GM12875 (cell line): ENCODE results near the gene CHST12.
"Not testable (repeated sequence)": the region's sequence is repeated elsewhere in the genome, so short reads cannot be mapped to it uniquely, and the experiment has no call there.

Source experiments
- H3K4me3 ChIP-seq: one replicate; pipeline ENCODE4 v1.5.1; 2011; ENCODE audit warnings: low read depth, low read length, control low read depth
- CTCF ChIP-seq: IDR thresholded peaks from 2 replicates; pipeline ENCODE4 v1.5.1; 2011; ENCODE audit warnings: low read depth, mild to moderate bottlenecking, control low read depth, inconsistent platforms, low read length, moderate library complexity, borderline replicate concordance; ENCODE audit not compliant: insufficient read depth

The CHST12 gene

DNA sequence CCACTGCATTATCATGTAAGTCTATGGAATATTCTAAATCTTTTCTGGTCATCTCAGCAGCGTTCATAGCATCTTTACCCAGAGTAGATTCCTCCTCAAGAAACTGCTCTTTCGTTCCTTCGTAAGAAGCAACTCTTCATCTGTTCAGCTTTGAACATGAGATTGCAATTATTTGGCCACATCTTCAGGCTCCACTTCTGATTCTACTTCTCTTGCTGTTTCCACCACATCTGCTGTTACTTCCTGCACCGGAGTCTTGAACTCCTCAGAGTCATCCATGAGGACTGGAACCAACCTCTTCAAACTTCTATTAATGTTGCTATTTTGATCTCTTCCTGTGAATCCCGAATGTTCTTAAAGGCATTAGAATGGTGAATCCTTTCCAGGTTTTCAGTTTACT lies 12.7 kb downstream of the CHST12 start:
- H3K4me3 ChIP-seq, result no peak overlapping the region
- no peak for TF ChIP-seq CTCF

- TF ChIP-seq CTCF, result no peak
- H3K4me3 ChIP-seq, result no peak overlapping the region
These were observed 13.2 kb downstream of the CHST12 start for GRCh38 chr7:2416650-2417049.

GRCh38 chr7:2417178-2417577 lies 13.8 kb downstream of the CHST12 start:
- not testable (repeated sequence) for H3K4me3 ChIP-seq

DNA sequence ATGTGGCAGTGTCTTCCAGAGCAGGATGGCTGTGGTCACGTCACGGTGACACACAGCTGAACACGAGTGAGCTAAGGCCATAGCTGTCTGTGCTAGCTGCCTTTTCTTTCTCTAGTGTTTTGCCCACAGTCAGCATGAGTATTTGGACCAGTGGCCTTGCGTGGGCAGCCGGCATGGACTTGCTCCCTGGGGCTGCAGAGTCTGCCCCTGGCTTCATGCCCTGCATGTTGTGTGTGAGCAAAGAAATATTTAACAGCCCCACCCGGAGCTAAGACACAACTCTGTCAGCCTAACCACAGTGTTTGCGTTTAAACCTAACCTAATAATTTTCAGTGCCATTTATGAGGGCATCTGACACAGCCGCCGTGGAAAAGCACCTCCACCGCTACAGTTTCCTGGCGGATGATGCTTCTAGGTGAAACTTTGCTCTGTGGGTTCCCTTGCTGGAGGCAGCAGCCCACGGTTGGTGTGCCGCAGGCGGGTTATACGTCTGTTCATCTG lies 14.6 kb downstream of the CHST12 start:
- no peak overlapping the region for H3K4me3 ChIP-seq
- TF ChIP-seq CTCF, result no peak

GRCh38 chr7:2420216-2420933 lies 17.0 kb downstream of the CHST12 start:
- no peak for TF ChIP-seq CTCF
- no peak overlapping the region for H3K4me3 ChIP-seq

- no peak for TF ChIP-seq CTCF
- no peak overlapping the region for H3K4me3 ChIP-seq
These were observed 18.5 kb downstream of the CHST12 start for GRCh38 chr7:2421943-2422310.

DNA sequence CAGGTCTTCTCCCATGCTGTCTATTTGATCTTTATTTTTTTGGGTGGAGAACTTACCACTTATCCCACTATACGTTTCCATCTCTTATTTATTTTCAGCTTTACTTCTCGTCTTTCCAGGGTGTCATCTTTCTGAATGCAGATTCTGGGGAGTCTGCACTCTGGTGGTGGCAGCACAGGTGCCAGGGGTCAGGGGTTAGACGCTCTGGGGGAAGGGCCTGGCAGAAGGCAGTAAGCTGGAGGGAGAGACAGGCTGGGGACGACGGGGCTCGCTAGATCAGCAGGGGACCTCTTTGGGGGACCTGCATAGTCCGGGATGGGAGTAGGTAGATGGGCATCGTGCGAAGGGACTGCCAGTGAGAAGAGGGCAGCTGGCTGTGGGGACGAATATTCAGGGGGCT lies 22.3 kb downstream of the CHST12 start:
- H3K4me3 ChIP-seq, result no peak overlapping the region
- no peak for TF ChIP-seq CTCF
